B cell (primary cell): ENCODE data around the gene NCKAP1. TPM values are rescaled to one million over a fixed set of nuclear protein-coding genes. Genes with fewer than 3 reads are reported as not detected.
"Not testable (repeated sequence)": the region's sequence is repeated elsewhere in the genome, so short reads cannot be mapped to it uniquely, and the experiment has no call there.

ENCODE experiments used
- ATAC-seq: fragments of 200-7000 bp; cut with Tn5 transposase; one replicate; pipeline ENCODE4 v1.10.0; 2021; ENCODE audit warnings: low read depth, mild to moderate bottlenecking, moderate number of reproducible peaks, moderate library complexity
- CTCF ChIA-PET: fragments of 350-600 bp; sonication (Branson Sonifier 250); formaldehyde crosslinking; loops from one replicate; lab custom pipeline; 2021; ENCODE audit warnings: antibody characterized with exemption, inconsistent platforms; lab: Charles Lee
- POLR2A ChIA-PET: fragments of 350-600 bp; sonication (Branson Sonifier 250); formaldehyde crosslinking; loops from one replicate; lab custom pipeline; 2021; ENCODE audit warnings: antibody characterized with exemption; lab: Charles Lee
- DNase-seq: peaks from one replicate; pipeline ENCODE4 v3.0.0; 2013
- H2AFZ ChIP-seq: 2 replicates; pipeline ENCODE4 v1.6.1; 2012; ENCODE audit warnings: mild to moderate bottlenecking, low read depth, low read length; ENCODE audit not compliant: insufficient read depth, poor library complexity, severe bottlenecking
- H3K27ac ChIP-seq, 2 donors: 1 replicate in 1 of 2; 2 replicates in 1 of 2; pipeline ENCODE4 v1.5.1; 2012 to 2013; ENCODE audit warnings: low read length in 2 of 2, mild to moderate bottlenecking in 2 of 2, moderate library complexity in 1 of 2
- H3K27me3 ChIP-seq, 4 experiments: fragments of 200-600 bp in 1 of 4; sonication (generic) in 1 of 4; replicated peaks in 1 of 4; 1 replicate in 2 of 4; 2 replicates in 2 of 4; pipeline versions ENCODE4 v1.6.1 to v1.7.0; 2013 to 2016; ENCODE audit warnings: low read length in 3 of 4, mild to moderate bottlenecking in 2 of 4, mixed read lengths in 1 of 4, moderate library complexity in 1 of 4; ENCODE audit not compliant: insufficient read depth in 4 of 4, control insufficient read depth in 3 of 4; ENCODE audit errors: control extremely low read depth in 1 of 4
- H3K36me3 ChIP-seq, 2 experiments: replicated peaks in 1 of 2; 1 replicate in 1 of 2; 2 replicates in 1 of 2; pipeline versions ENCODE4 v1.6.1 to v1.7.1; 2013; ENCODE audit warnings: low read length in 1 of 2; ENCODE audit not compliant: insufficient read depth in 2 of 2, control insufficient read depth in 1 of 2; ENCODE audit errors: control extremely low read depth in 1 of 2, extremely low read depth in 1 of 2
- H3K4me1 ChIP-seq, 2 donors: fragments of 200-600 bp in 1 of 2; sonication (generic) in 1 of 2; 1 replicate in 1 of 2; 2 replicates in 1 of 2; pipeline versions ENCODE4 v1.5.1 to v1.6.1; 2013 to 2017; ENCODE audit warnings: low read length in 2 of 2; ENCODE audit not compliant: control insufficient read depth in 2 of 2, insufficient read depth in 2 of 2
- H3K4me2 ChIP-seq: replicated peaks from 2 replicates; pipeline ENCODE3; 2012; ENCODE audit warnings: mild to moderate bottlenecking, low read depth, low read length; ENCODE audit not compliant: poor library complexity, severe bottlenecking
- H3K4me3 ChIP-seq, 5 experiments: fragments of 200-600 bp in 1 of 5; sonication (generic) in 1 of 5; 1 replicate in 3 of 5; 2 replicates in 2 of 5; pipeline versions ENCODE4 v1.5.1 to v1.7.0; 2011 to 2016; ENCODE audit warnings: low read length in 4 of 5, mild to moderate bottlenecking in 4 of 5, low read depth in 2 of 5, control low read depth in 1 of 5, moderate library complexity in 1 of 5; ENCODE audit not compliant: insufficient read depth in 1 of 5; ENCODE audit errors: control extremely low read depth in 1 of 5, extremely low read depth in 1 of 5
- H3K79me2 ChIP-seq: fragments of 200-600 bp; sonication (generic); one replicate; pipeline ENCODE4 v1.6.0; 2016; ENCODE audit warnings: low read length; ENCODE audit not compliant: control insufficient read depth, insufficient read depth
- H3K9ac ChIP-seq: fragments of 200-600 bp; sonication (generic); 2 replicates; pipeline ENCODE4 v1.6.1; 2017; ENCODE audit warnings: mild to moderate bottlenecking, low read length, moderate library complexity
- H3K9me3 ChIP-seq, 3 donors: one replicate each; pipeline versions ENCODE4 v1.6.1 to v1.7.1; 2013; ENCODE audit warnings: low read length in 2 of 3; ENCODE audit not compliant: control insufficient read depth in 2 of 3, insufficient read depth in 1 of 3; ENCODE audit errors: control extremely low read depth in 1 of 3
- H4K20me1 ChIP-seq: 2 replicates; pipeline ENCODE4 v1.6.0; 2012; ENCODE audit warnings: mild to moderate bottlenecking, low read length; ENCODE audit not compliant: insufficient read depth, control insufficient read depth, poor library complexity, severe bottlenecking
- H3K27ac Mint-ChIP-seq: one replicate; pipeline ENCODE4 v1.8.0; 2021; ENCODE audit warnings: mixed read lengths
- H3K27me3 Mint-ChIP-seq: one replicate; pipeline ENCODE4 v1.8.0; 2021; ENCODE audit warnings: mixed read lengths
- H3K4me1 Mint-ChIP-seq: one replicate; pipeline ENCODE4 v1.8.0; 2021; ENCODE audit warnings: mixed read lengths
- H3K4me3 Mint-ChIP-seq: one replicate; pipeline ENCODE4 v1.8.0; 2021; ENCODE audit warnings: mixed read lengths
- H3K9me3 Mint-ChIP-seq: one replicate; pipeline ENCODE4 v1.8.0; 2022; ENCODE audit warnings: mixed read lengths; ENCODE audit not compliant: insufficient read depth
- CTCF ChIP-seq: fragments of 200-600 bp; IDR thresholded peaks from one replicate; pipeline ENCODE4 v1.8.0; 2022; ENCODE audit warnings: antibody characterized with exemption, mild to moderate bottlenecking
- EZH2 ChIP-seq: IDR thresholded peaks from 2 replicates; pipeline ENCODE4 v1.6.1; 2012; ENCODE audit warnings: borderline replicate concordance, low read depth, mild to moderate bottlenecking, moderate library complexity, low read length; ENCODE audit not compliant: insufficient read depth, poor library complexity, severe bottlenecking
- whole genome bisulfite sequencing: methylation state at CpG from one replicate; pipeline ENCODE4 v1.1.5; 2013; ENCODE audit warnings: missing lambda C conversion rate; ENCODE audit not compliant: insufficient coverage; 5-methylcytosine and 5-hydroxymethylcytosine counted together
- intact Hi-C: fragments of 100-400 bp; cut with micrococcal nuclease; formaldehyde crosslinking; loops from one replicate; pipeline ENCODE4 v1.10.0; 2022
- polyA plus RNA-seq: library from polyadenylated mRNA; depleted of rRNA; stranded (reverse); fragments of >200 nt; gene quantifications from 2 replicates; pipeline ENCODE4 v1.2.3, GENCODE V29; 2012
- total RNA-seq, 2 donors: library from RNA; stranded (reverse); fragments of 120-200 nt in 1 of 2; gene quantifications; 1 replicate in 1 of 2; 2 replicates in 1 of 2; pipeline versions ENCODE4 v1.2.3 to v1.2.4, GENCODE V29; 2013 to 2022

Gene NCKAP1
- total and polyA plus RNA-seq, 2 donors (not counting 1 experiment from before 2014, with no cell fraction given): 0.05 TPM; not detected in 1

- H3K9ac ChIP-seq: no peak overlapping the region
Observed at GRCh38 chr2:183019718-183020442, 18.4 kb downstream of the NCKAP1 start.

GRCh38 chr2:183017845-183018244 is 20.4 kb downstream of the NCKAP1 start:
- H3K4me1 Mint-ChIP-seq, ATAC-seq, intact Hi-C loops, H3K27ac Mint-ChIP-seq, H3K79me2 ChIP-seq, H3K4me3 Mint-ChIP-seq, H3K27ac ChIP-seq, H3K36me3 ChIP-seq, H3K4me3 ChIP-seq, H3K9me3 Mint-ChIP-seq, CTCF ChIA-PET, DNase-seq, H3K4me2 ChIP-seq, H2AFZ ChIP-seq, H3K9ac ChIP-seq, H3K4me1 ChIP-seq, POLR2A ChIA-PET, H4K20me1 ChIP-seq, H3K9me3 ChIP-seq: not testable (repeated sequence)
- 98% methylated on average over 10 of the region's 11 CpGs for WGBS
- H3K27me3 ChIP-seq: peaks cover 0 to 45% (median 14%) of the 10 kb centered on the region in 4 experiments
- H3K27me3 Mint-ChIP-seq: peaks cover 56% of the 10 kb centered on the region

More at GRCh38 chr2:183019718-183020442, 18.4 kb downstream of the NCKAP1 start:
- CTCF ChIA-PET: no interaction called here
- no peaks in the 10 kb centered on the region for H3K4me1 Mint-ChIP-seq
- Histone ChIP-seq H4K20me1 (no peaks in the 10 kb centered on the region), H3K36me3 (no peaks in the 10 kb centered on the region), H3K4me2 (no peak overlapping the region), H3K4me1 (no peaks in the 10 kb centered on the region), H3K79me2 (no peaks in the 10 kb centered on the region), H3K9me3 (no peaks in the 10 kb centered on the region), H2AFZ (no peak overlapping the region), H3K4me3 (no peak overlapping the region), H3K27me3 (peaks cover 0 to 35% (median 9%) of the 10 kb centered on the region in 4 experiments), H3K27ac (no peak overlapping the region)
- ATAC-seq (no peak), DNase-seq (no peak)
- TF ChIP-seq CTCF (no peak), EZH2 (no peak)
- no peak overlapping the region for H3K27ac Mint-ChIP-seq
- intact Hi-C loops: no loop called here
- WGBS: no CpG with 5 or more reads among the region's 1 CpG
- H3K27me3 Mint-ChIP-seq: peaks cover 50% of the 10 kb centered on the region
- no peaks in the 10 kb centered on the region for H3K9me3 Mint-ChIP-seq
- no peak overlapping the region for H3K4me3 Mint-ChIP-seq
- POLR2A ChIA-PET: no interaction called here
